Naive thymus-derived CD4-positive, alpha-beta T cell (primary cell): ENCODE results near the gene DEUP1. TPM values are rescaled to one million over a fixed set of nuclear protein-coding genes. Genes with fewer than 3 reads are reported as not detected.

ENCODE experiments used
- ATAC-seq: fragments of 150-1000 bp; cut with Tn5 transposase; 2 replicates; pipeline ENCODE4 v1.10.0; 2021; ENCODE audit warnings: mild to moderate bottlenecking, moderate library complexity
- CTCF ChIA-PET: fragments of 350-600 bp; sonication (Branson Sonifier 250); formaldehyde crosslinking; loops from one replicate; lab custom pipeline; 2021; ENCODE audit warnings: antibody characterized with exemption; lab: Charles Lee
- POLR2A ChIA-PET: fragments of 350-600 bp; sonication (Branson Sonifier 250); formaldehyde crosslinking; loops from one replicate; lab custom pipeline; 2021; ENCODE audit warnings: antibody characterized with exemption, inconsistent platforms; lab: Charles Lee
- DNase-seq, 9 donors: peaks; one replicate each; pipeline versions ENCODE4 v3.0.0 to v3.0.0-alpha.2; 2020 to 2022; ENCODE audit warnings: mixed read lengths in 1 of 9
- H3K27ac ChIP-seq: one replicate; pipeline ENCODE4 v1.7.0; 2013; ENCODE audit warnings: mild to moderate bottlenecking, low read depth, low read length, moderate library complexity
- H3K27me3 ChIP-seq, 2 donors: one replicate each; pipeline ENCODE4 v1.7.0; 2013; ENCODE audit warnings: low read length in 2 of 2, mild to moderate bottlenecking in 2 of 2, moderate library complexity in 2 of 2; ENCODE audit not compliant: control insufficient read depth in 2 of 2, insufficient read depth in 2 of 2
- H3K36me3 ChIP-seq, 3 experiments: 1 replicate in 2 of 3; 2 replicates in 1 of 3; pipeline ENCODE4 v1.7.0; 2013; ENCODE audit warnings: low read length in 3 of 3, mild to moderate bottlenecking in 3 of 3, moderate library complexity in 1 of 3; ENCODE audit not compliant: insufficient read depth in 3 of 3, control insufficient read depth in 2 of 3
- H3K4me1 ChIP-seq, 2 donors: one replicate each; pipeline ENCODE4 v1.7.0; 2013; ENCODE audit warnings: low read length in 2 of 2, mild to moderate bottlenecking in 2 of 2, moderate library complexity in 1 of 2; ENCODE audit not compliant: control insufficient read depth in 2 of 2, insufficient read depth in 2 of 2
- H3K4me3 ChIP-seq: 2 replicates; pipeline ENCODE4 v1.7.0; 2013; ENCODE audit warnings: mild to moderate bottlenecking, low read length
- H3K9me3 ChIP-seq, 3 experiments: 1 replicate in 2 of 3; 2 replicates in 1 of 3; pipeline ENCODE4 v1.7.0; 2013; ENCODE audit warnings: low read length in 3 of 3; ENCODE audit not compliant: control insufficient read depth in 2 of 3
- H3K27ac Mint-ChIP-seq, 9 donors: one replicate each; pipeline ENCODE4 v1.8.0; 2020 to 2022; ENCODE audit warnings: mixed read lengths in 9 of 9, mild to moderate bottlenecking in 8 of 9, moderate library complexity in 5 of 9, inconsistent platforms in 2 of 9
- H3K27me3 Mint-ChIP-seq, 5 donors: one replicate each; pipeline ENCODE4 v1.8.0; 2021 to 2022; ENCODE audit warnings: mixed read lengths in 5 of 5, mild to moderate bottlenecking in 1 of 5
- H3K36me3 Mint-ChIP-seq, 5 donors: one replicate each; pipeline ENCODE4 v1.8.0; 2020 to 2022; ENCODE audit warnings: mixed read lengths in 5 of 5, mild to moderate bottlenecking in 3 of 5, inconsistent platforms in 1 of 5
- H3K4me1 Mint-ChIP-seq, 7 donors: one replicate each; pipeline ENCODE4 v1.8.0; 2020 to 2022; ENCODE audit warnings: mixed read lengths in 7 of 7, mild to moderate bottlenecking in 3 of 7, inconsistent platforms in 1 of 7
- H3K4me3 Mint-ChIP-seq, 10 donors: one replicate each; pipeline ENCODE4 v1.8.0; 2020 to 2022; ENCODE audit warnings: mild to moderate bottlenecking in 10 of 10, mixed read lengths in 10 of 10, moderate library complexity in 6 of 10, inconsistent platforms in 2 of 10
- H3K9me3 Mint-ChIP-seq, 11 donors: one replicate each; pipeline ENCODE4 v1.8.0; 2020 to 2022; ENCODE audit warnings: mixed read lengths in 11 of 11, mild to moderate bottlenecking in 4 of 11, inconsistent platforms in 1 of 11, moderate library complexity in 1 of 11
- intact Hi-C, 2 donors: fragments of 100-400 bp; cut with micrococcal nuclease; formaldehyde crosslinking; loops; one replicate each; pipeline ENCODE4 v1.15.1; 2023
- polyA plus RNA-seq, 2 donors: library from polyadenylated mRNA; unstranded; fragments of 300-500 nt; fragmentation: Illumina TruSeq; gene quantifications; one replicate each; pipeline ENCODE4 v1.2.3, GENCODE V29; 2021
- total RNA-seq, 6 experiments: library from RNA in 5 of 6; stranded (reverse) in 5 of 6; gene quantifications; 1 replicate in 5 of 6; 2 replicates in 1 of 6; pipeline ENCODE4 v1.2.3 and lab custom pipeline; 2021 to 2026

Gene DEUP1
- total RNA-seq: not detected
- polyA plus RNA-seq: not detected
- not detected for total RNA-seq (lab: John Stamatoyannopoulos, UW)

GRCh38 chr11:93330446-93330984, at the start of gene DEUP1:
DEUP1 (plus strand) TSS chr11:93330742; CDS start chr11:93332260, 1,518 bp downstream.
- no peaks in the 10 kb centered on the region for H3K36me3 ChIP-seq
- no peaks in the 10 kb centered on the region for H3K4me1 ChIP-seq
- DNase-seq (peak in 1 of 9 donors; percentile 23), ATAC-seq (no peak)
- CTCF ChIA-PET: no interaction called here
- H3K27ac Mint-ChIP-seq: no peak within 1 kb of the TSS
- H3K27me3 Mint-ChIP-seq: peaks cover 48 to 68% (median 53%) of the 10 kb centered on the region in 5 donors
- no peaks in the 10 kb centered on the region for H3K27me3 ChIP-seq
- H3K36me3 Mint-ChIP-seq: peaks cover 0 to 5% (median 0%) of the 10 kb centered on the region in 5 donors
- H3K4me1 Mint-ChIP-seq: peaks cover 0 to 14% (median 3%) of the 10 kb centered on the region in 7 donors
- peaks cover 0 to 9% (median 0%) of the 10 kb centered on the region in 11 donors for H3K9me3 Mint-ChIP-seq
- no peak within 1 kb of the TSS for H3K4me3 ChIP-seq
- H3K4me3 Mint-ChIP-seq: peak within 1 kb of the TSS in 8 of 10 donors; percentile 9 to 76 (median 32)
- no peaks in the 10 kb centered on the region for H3K9me3 ChIP-seq
- intact Hi-C loops: no loop called here
- POLR2A ChIA-PET: no interaction called here
- H3K27ac ChIP-seq: no peak within 1 kb of the TSS

GRCh38 chr11:93285430-93285829, 45.1 kb upstream of the DEUP1 start:
- no peaks in the 10 kb centered on the region for H3K36me3 ChIP-seq
- peaks cover 0 to 4% (median 0%) of the 10 kb centered on the region in 11 donors for H3K9me3 Mint-ChIP-seq
- no peak overlapping the region for H3K27ac Mint-ChIP-seq
- H3K27me3 Mint-ChIP-seq: peaks cover 3 to 27% (median 20%) of the 10 kb centered on the region in 5 donors
- POLR2A ChIA-PET: no interaction called here
- intact Hi-C loops: no loop called here
- no peaks in the 10 kb centered on the region for H3K9me3 ChIP-seq
- H3K27ac ChIP-seq: no peak overlapping the region
- H3K36me3 Mint-ChIP-seq: no peaks in the 10 kb centered on the region
- no peak overlapping the region for H3K4me3 ChIP-seq
- no peaks in the 10 kb centered on the region for H3K4me1 ChIP-seq
- no peak for DNase-seq
- no peaks in the 10 kb centered on the region for H3K27me3 ChIP-seq
- no peak overlapping the region for H3K4me3 Mint-ChIP-seq
- H3K4me1 Mint-ChIP-seq: no peaks in the 10 kb centered on the region
- ATAC-seq: no peak
- CTCF ChIA-PET: no interaction called here

GRCh38 chr11:93287434-93287833, 43.1 kb upstream of the DEUP1 start:
- Mint-ChIP-seq H3K27me3 (peaks cover 3 to 37% (median 29%) of the 10 kb centered on the region in 5 donors), H3K4me3 (no peak overlapping the region), H3K4me1 (no peaks in the 10 kb centered on the region), H3K9me3 (peaks cover 0 to 4% (median 0%) of the 10 kb centered on the region in 11 donors), H3K36me3 (no peaks in the 10 kb centered on the region), H3K27ac (no peak overlapping the region)
- no peak for ATAC-seq
- H3K36me3 ChIP-seq: no peaks in the 10 kb centered on the region
- ChIA-PET POLR2A (no interaction called here), CTCF (no interaction called here)
- no peak overlapping the region for H3K27ac ChIP-seq
- no peaks in the 10 kb centered on the region for H3K9me3 ChIP-seq
- intact Hi-C loops: no loop called here
- DNase-seq: no peak
- no peaks in the 10 kb centered on the region for H3K4me1 ChIP-seq
- H3K4me3 ChIP-seq: no peak overlapping the region
- no peaks in the 10 kb centered on the region for H3K27me3 ChIP-seq

GRCh38 chr11:93288079-93288478, 42.5 kb upstream of the DEUP1 start:
- Histone ChIP-seq H3K27me3 (no peaks in the 10 kb centered on the region), H3K4me3 (no peak overlapping the region), H3K4me1 (no peaks in the 10 kb centered on the region), H3K27ac (no peak overlapping the region), H3K9me3 (no peaks in the 10 kb centered on the region), H3K36me3 (no peaks in the 10 kb centered on the region)
- ChIA-PET POLR2A (no interaction called here), CTCF (no interaction called here)
- DNase-seq (no peak), ATAC-seq (no peak)
- peaks cover 0 to 4% (median 0%) of the 10 kb centered on the region in 11 donors for H3K9me3 Mint-ChIP-seq
- H3K4me1 Mint-ChIP-seq: no peaks in the 10 kb centered on the region
- H3K36me3 Mint-ChIP-seq: no peaks in the 10 kb centered on the region
- peaks cover 5 to 37% (median 29%) of the 10 kb centered on the region in 5 donors for H3K27me3 Mint-ChIP-seq
- H3K27ac Mint-ChIP-seq: no peak overlapping the region
- intact Hi-C loops: no loop called here
- H3K4me3 Mint-ChIP-seq: no peak overlapping the region

GRCh38 chr11:93288767-93289166, 41.8 kb upstream of the DEUP1 start:
- Histone ChIP-seq H3K27me3 (no peaks in the 10 kb centered on the region), H3K4me3 (no peak overlapping the region), H3K4me1 (no peaks in the 10 kb centered on the region), H3K36me3 (no peaks in the 10 kb centered on the region), H3K27ac (no peak overlapping the region), H3K9me3 (no peaks in the 10 kb centered on the region)
- ChIA-PET POLR2A (no interaction called here), CTCF (no interaction called here)
- DNase-seq (no peak), ATAC-seq (no peak)
- Mint-ChIP-seq H3K9me3 (peaks cover 0 to 4% (median 0%) of the 10 kb centered on the region in 11 donors), H3K36me3 (no peaks in the 10 kb centered on the region), H3K27me3 (peaks cover 5 to 37% (median 29%) of the 10 kb centered on the region in 5 donors), H3K4me3 (no peak overlapping the region), H3K4me1 (no peaks in the 10 kb centered on the region), H3K27ac (no peak overlapping the region)
- intact Hi-C loops: no loop called here

GRCh38 chr11:93289782-93290463, 40.6 kb upstream of the DEUP1 start:
- no peak for DNase-seq
- no peak for ATAC-seq
- Mint-ChIP-seq H3K9me3 (peaks cover 0 to 4% (median 0%) of the 10 kb centered on the region in 11 donors), H3K27me3 (peaks cover 2 to 37% (median 29%) of the 10 kb centered on the region in 5 donors), H3K27ac (no peak overlapping the region), H3K4me1 (no peaks in the 10 kb centered on the region), H3K36me3 (no peaks in the 10 kb centered on the region), H3K4me3 (no peak overlapping the region)
- Histone ChIP-seq H3K27ac (no peak overlapping the region), H3K4me1 (no peaks in the 10 kb centered on the region), H3K9me3 (no peaks in the 10 kb centered on the region), H3K36me3 (no peaks in the 10 kb centered on the region), H3K4me3 (no peak overlapping the region), H3K27me3 (no peaks in the 10 kb centered on the region)
- POLR2A ChIA-PET: no interaction called here
- intact Hi-C loops: no loop called here
- CTCF ChIA-PET: no interaction called here

- no peak for DNase-seq
- no peak overlapping the region for H3K27ac ChIP-seq
- CTCF ChIA-PET: no interaction called here
Observed at GRCh38 chr11:93291110-93291509, 39.4 kb upstream of the DEUP1 start.

More at GRCh38 chr11:93291110-93291509, 39.4 kb upstream of the DEUP1 start:
- H3K9me3 Mint-ChIP-seq: peaks cover 0 to 4% (median 0%) of the 10 kb centered on the region in 11 donors
- peaks cover 4 to 35% (median 29%) of the 10 kb centered on the region in 5 donors for H3K27me3 Mint-ChIP-seq
- no peak overlapping the region for H3K4me3 Mint-ChIP-seq
- intact Hi-C loops: no loop called here
- no peaks in the 10 kb centered on the region for H3K36me3 ChIP-seq
- ATAC-seq: no peak
- no peak overlapping the region for H3K4me3 ChIP-seq
- H3K9me3 ChIP-seq: no peaks in the 10 kb centered on the region
- POLR2A ChIA-PET: no interaction called here
- no peak overlapping the region for H3K27ac Mint-ChIP-seq
- no peaks in the 10 kb centered on the region for H3K4me1 ChIP-seq
- no peaks in the 10 kb centered on the region for H3K36me3 Mint-ChIP-seq
- no peaks in the 10 kb centered on the region for H3K4me1 Mint-ChIP-seq
- H3K27me3 ChIP-seq: no peaks in the 10 kb centered on the region
